C1 segment of cervical spinal cord (tissue), 14 donors: ENCODE results near the gene CYTL1.
"Not testable (repeated sequence)": the region's sequence is repeated elsewhere in the genome, so short reads cannot be mapped to it uniquely, and the experiment has no call there.

Experiments used
- DNase-seq, 14 donors: peaks; one replicate each; lab custom pipeline; 2025; lab: John Stamatoyannopoulos, UW

Gene CYTL1

DNA sequence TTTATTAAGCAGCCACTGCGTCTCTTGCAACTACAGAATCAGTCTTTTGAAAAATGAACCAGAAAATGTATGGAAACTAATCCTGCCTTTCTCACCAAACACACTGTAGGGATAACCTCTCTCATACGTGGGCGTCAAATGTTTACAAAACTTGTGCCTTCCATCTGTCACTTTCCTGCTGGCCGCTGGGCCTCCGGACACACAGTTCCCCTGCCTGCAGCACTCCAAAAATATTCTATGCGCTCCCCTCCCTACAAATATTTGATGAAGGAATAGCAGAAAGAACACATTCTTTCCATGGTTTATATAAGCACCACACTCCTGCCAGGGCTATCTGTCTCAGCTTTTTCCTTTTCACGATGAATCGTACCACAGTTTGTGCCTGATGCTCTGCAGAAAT, 14.9 kb upstream of the CYTL1 start:
- no peak for DNase-seq

DNA sequence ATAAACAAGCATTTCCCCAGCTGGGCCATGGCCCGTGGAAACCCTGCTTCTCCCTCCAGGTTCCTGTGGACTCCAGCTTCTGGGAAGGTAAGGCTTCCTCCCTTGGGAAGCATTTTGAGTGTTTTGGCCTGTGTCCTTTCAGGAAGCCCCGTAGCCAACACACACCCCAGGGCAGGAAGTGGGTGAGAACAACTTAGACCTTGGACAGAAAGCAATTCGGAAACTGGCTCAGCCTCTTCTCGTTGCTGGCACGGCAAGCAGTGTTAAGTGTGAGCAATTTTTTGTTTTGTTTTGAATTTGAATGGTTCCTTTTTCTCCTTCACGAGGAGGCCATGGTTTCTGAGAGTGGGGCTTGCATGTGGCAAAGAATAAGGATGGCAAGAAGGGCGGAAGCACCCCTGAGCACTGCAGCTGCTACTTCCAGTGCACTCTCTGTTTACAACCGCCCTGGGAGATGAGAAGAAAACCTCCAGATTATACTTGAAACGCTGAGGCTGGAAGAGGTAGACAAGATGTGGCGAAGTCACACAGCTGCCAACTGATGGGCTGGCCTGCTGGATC, 14.1 kb upstream of the CYTL1 start:
- peak in 1 of 14 donors; percentile 11 for DNase-seq

DNA sequence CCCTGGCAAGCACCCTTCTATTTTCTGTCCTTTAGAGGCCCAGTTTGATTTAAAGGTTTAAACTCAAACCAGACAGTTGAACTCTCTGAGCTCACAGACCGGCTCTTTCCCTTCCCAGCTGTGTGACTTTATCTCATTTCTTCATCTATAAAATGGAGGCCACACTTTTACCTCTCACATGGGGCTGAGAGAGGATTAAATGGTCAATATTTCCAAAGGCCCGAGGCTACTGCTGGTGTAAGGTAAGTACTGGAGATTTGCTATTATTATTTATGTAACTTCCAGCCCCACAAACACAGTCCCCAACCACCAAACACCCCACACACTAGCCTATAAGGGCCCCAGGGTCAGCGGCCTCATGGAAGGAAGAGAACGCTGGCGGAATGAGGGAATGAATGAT, 13.6 kb upstream of the CYTL1 start:
- no peak for DNase-seq

DNA sequence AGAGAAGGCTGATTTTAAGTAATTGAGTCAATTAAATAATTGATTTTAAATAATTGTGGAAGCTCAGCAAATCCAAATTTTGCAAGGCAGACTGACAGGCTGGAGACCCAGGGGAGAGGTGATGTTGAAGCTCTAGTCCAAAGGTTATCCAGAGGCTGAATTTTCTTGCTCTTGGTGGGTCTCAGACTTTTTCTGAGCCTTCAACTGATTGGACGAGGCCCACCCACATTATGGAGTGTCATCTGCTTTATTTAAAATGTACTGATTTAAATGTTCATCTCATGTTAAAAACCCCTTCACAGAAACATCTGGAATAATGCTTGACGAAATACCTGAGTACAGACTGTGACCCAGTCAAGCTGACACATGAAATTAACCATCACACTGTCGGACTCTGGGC, 11.7 kb upstream of the CYTL1 start:
- no peak for DNase-seq

DNA sequence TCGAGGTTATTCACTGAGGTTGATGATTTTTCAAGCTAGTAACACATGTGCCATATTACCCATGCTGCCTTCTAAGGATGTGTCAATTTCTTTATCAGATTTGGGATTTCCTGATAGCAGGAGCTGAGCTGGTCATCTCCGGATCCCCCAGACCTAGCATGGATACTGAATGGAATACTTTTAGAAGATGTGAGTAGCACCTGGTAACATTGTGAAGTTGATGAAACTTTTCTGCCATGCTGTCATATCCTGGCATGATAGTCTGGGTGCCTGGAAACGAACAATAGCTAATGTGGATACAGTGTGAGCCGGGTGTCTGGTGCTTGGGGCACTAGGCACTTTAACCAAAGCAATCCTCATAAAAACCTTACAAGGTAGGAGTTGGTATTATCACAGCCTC, 11.0 kb upstream of the CYTL1 start:
- DNase-seq = no peak

DNA sequence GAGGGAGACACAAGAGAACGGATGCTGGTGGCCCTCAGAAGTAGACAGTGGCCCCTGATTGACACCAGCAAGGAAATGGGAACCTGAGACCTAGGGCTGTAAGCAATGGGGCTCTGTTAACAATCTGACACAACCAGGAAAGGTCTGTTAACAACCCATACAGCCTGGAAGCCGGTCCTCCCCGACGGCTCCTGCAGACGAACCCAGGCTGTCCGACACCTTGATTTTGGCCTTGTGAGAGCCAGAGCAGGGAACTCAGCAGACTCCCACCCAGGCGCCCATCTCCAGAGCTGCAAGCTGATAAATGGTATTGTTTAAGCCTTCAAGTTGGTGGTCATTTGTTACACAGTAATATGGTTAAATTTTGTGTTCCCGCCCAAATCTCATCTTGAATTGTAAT, 10.2 kb upstream of the CYTL1 start:
- no peak for DNase-seq

DNA sequence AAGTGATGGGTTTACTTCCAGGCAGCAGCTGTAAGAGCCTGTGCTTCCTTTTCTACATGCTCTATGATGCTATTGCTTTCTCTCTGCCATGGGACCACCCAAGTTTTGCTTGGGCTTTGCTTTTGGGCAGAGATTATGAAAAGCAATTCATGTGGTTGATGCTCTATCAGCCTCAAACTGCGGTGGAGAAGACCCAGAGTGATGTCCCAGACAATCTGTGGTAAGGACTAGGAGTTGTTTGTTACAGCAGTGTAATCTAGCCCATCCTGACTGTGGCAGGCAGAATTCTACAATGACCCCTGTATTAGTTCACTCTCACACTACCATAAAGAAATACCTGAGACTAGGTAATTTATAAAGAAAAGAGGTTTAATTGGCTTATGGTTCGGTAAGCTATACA, 9.2 kb upstream of the CYTL1 start:
- DNase-seq = no peak

DNA sequence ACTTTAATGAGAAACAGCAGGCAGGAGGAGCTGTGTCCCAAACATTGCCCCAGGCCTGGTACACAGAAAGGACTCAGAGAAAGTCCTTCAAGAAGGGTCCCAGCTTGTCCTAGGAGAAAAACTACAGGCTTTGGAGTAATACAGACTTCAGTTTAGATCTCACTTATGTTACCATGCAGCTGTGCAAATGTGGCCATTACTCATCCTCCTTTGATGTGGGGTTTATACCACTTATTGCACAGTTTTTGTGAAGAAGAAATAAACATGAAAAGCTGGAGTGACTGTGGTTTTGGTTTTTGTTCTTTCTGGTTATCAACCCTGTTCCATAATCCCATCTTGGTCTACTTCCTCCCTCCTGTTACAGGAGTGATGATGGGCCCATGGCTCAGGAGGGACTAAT, 8.1 kb upstream of the CYTL1 start:
- no peak for DNase-seq

DNA sequence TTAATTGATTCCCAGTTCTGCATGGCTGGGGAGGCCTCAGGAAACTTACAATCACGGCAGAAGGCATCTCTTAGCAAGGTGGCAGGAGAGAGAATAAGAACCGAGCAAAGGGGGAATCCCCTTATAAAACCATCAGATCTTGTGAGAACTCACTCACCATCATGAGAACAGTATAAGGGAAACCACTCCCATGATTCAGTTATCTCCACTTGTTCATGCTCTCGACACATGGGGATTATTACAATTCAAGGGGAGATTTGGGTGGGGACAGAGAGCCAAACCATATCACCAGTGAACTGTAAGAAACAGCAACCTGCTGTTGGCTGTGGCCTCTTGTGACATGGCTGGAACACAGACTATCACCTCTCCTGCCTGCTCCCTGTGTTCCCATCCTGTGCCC, 7.1 kb upstream of the CYTL1 start:
- no peak for DNase-seq

DNA sequence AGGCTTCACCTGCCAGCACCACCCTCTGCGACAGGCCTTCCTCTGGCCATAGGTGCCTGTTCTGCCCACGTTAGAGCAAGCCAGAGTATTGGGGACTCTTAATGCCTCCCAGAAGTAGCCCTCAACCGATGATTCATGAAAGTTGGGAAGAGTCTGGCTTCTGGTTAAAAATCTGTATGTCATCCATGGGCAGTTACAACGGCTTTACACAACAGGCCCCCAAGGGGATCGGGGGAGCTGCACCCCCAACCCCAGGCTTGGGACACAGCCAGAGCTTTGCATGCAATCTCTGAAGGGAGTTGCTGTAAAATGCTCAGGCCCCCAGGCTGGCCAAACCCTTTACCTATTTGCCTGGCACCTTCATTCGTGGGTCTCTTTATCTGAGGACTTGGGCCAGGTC, 5.4 kb upstream of the CYTL1 start:
- DNase-seq = no peak

DNA sequence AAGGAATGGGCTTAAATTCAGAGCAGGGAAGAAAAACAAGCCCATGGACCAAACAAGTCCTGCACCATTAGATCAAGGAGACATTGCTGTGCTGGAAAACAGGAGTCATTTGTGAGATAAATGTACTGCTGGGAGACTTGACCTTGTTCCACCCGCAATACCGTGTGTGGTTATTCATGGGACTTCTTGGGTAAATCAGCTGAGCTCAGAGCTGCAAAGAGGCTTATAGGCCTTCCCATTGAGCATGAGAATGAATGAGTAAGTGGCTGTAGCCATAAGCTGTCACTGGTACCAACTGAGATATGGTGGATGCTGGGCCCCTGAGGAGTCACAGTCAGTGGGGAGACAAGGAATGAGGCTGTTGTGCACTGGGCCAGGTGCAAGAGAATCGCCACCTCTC, 2.3 kb upstream of the CYTL1 start:
- no peak for DNase-seq

DNA sequence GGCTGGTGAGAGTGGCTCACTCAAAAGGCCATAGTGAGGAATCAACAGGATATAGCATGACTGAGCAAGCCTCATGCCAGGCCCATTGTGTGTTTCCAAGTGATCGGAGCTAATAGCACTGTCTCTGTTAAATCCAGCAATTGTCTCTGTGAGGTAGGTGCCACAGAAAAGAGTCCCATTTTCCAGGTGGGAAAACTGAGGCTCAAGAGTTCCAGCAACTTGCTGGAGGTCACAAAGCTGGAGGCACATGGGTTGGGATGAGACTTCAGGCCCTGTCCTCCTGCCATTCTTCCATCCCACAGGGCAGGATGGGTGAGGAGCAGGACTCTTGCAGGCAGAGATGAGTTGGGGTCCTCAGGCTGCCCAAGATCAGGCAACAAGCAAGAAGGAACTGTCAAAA, 1.1 kb upstream of the CYTL1 start:
- no peak for DNase-seq

DNA sequence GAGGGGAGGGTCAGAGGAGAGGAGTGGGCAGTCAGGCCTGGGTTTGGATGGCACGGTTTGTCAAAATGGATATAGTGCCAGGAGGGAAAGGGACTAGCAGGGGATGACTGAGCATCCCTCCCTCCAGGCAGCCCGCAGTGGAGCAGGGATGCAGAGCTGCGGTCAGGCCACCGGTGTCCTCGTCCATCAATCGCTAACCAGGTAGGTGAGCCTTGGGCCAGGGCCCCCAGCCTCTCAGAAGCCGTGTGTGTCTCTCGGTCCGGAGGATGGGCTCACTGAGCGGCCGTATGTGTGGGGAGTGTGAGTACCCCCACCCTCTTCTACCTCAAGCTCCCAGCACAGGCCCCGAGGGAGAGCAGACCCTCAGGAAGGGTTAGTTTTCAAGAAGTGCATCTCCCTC, 538 bp upstream of the CYTL1 start:
- DNase-seq = no peak

DNA sequence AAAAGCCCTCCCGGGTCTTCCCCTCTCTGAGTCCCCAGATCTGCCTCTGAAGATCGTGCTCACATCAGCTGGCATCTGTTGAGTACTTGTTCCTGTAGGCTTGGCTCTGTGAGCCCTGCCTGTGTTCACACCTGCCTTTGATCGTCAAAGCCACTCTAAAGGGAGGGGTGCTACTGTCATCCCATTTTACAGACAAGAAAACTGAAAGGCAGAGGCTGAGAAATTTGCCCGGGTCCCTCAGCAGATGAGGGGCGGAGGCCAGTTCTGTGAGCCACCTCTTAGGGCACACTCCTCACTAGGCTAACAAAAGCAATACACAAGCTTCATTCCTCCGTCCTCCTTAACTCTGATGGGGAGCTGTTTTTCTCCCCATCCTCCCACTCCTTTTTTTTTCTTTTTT, 655 bp downstream of the CYTL1 start:
- DNase-seq = no peak

DNA sequence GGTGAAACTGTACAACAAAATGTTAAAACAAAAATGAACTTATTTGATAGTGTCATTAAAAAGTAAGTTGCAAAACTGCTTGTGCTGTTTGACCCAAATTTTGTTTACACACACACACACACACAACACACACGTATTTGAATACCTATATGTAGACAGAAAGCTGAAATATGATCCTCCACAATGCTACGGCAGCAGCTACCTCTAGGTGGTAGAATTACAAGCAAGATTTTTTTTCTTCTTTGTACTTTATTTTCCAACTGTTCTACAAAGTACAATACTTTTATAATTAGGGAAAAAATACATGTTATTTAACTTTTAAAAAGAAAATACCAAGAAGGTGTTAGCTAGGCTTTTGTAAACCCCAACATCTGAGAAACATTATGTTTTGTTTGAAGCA, 1.2 kb downstream of the CYTL1 start:
- no peak for DNase-seq

DNA sequence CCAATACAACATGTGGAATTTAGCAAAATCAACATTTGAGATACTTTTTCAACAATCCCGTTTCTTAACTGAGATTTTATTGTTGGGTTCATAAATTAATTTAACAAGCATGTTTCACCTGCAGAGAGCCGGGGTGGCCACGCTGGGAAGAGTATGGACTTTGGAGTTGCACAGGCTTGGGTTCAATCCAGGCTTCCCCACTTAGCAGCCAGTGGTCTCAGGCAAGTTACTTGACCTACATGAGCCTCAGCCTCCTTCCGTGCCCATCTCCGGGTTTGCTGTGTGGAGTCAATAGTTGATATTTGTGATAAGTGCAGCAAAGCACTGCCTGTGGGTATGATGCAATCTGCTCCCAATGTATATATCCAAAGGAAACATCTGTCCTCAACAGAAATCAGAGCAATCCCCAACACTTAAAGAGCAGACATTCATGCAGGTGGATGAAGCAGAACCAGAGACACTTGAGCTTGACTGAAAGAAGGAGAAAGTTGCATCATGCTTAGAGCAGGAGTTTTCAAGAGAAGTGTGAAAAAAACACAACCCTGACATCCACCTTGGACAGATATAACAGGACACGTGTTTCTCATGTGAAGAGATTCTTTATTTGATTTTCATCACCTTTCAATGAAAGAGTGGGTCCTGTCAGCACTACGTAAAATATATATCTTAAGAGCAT, 5.1 kb downstream of the CYTL1 start:
- no peak for DNase-seq

DNA sequence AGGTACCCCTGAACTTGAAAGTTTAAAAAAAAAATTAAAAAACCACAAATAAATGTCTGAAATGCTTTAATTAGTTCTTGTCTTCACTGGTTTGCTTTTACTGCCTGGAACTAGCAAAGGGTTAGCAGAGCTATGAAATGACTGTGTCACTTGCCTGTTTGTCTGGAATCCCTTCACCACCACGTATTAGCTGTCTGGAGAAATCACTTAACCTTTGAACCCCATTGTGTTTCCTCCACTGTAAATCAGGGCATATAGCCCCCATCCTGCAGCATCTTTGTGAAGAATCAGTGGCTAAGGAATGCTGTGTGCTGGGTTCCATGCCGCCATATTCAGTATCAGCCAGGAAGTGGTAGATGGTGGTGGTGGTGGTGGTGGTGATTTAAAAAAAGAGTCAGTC, 6.3 kb downstream of the CYTL1 start:
- DNase-seq = no peak

DNA sequence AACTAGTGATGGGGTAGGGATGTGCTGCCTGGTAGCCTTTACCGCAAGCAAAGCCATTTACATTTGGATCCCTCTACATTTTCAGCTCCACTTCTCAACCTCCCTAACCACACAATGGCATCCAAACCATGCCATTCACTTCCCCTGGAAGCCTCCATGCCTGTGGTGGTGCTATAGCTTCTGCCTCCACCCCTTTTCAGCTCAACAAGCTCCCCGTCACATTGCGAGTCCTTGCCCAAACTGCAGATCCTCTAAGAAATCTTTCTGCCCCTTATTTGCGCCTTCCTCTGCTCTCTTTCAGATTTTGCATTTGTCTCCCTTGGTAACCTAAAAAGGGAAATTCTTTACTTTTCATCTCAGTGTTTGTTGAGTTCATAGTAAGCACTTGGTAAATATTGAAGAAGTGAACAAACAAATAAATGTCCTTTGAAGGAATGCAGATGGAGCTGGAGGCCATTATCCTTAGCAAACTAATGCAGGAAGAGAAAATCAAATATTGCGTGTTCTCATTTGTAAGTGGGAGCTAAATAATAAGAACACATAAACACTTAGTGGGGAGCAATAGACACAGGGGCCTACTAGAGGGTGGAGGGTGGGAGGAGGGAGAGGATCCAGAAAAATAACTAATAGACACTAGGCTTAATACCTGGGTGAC, 6.9 kb downstream of the CYTL1 start:
- DNase-seq = no peak

DNA sequence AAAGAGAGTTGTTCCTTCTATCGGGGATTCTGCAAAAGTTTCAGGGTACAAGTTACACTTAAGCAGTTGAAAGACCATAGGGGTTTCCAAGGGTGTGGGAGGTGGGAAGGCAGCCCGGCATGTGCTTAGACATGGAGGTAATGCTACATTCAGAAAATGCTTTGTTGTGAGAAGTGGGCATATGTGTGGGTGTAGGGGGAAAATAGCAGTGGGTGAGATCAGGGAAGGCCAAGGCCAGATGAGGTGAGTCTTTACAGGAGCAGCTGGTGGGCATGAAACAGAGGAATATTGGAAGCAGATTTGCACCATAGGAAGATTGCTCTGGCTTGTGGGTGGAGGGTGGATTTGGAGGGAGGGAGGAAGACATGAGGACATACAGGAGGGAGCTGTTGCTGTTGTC, 8.3 kb downstream of the CYTL1 start:
- DNase-seq = no peak

DNA sequence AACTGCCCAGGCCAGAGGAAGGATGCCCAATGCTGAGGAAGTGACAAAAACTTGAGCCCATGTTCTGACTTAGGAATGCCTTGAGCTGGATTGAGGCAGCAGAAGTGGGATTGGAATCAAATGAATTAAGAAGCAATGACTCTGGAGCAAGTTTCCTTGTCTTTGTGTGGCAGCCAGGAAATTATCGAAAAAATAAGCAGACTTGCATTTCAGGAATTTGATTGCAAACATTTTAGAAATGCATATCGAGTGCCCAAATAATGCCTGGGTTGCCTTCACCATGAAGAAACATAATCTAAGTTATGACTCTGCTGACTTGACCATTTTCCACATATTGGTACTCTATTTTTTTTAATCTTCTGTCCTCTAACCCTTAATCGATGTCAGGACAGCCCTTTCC, 9.5 kb downstream of the CYTL1 start:
- DNase-seq = no peak

DNA sequence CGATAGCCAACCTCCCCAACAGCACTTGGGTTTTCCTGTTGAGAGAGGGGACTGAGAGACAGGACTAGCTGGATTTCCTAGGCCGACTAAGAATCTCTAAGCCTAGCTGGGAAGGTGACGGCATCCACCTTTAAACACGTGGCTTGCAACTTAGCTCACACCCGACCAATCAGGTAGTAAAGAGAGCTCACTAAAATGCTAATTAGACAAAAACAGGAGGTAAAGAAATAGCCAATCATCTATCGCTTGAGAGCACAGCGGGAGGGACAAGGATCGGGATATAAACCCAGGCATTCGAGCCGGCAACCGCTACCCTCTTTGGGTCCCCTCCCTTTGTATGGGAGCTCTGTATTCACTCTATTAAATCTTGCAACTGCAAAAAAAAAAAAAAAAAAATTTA, 12.3 kb downstream of the CYTL1 start:
- DNase-seq = not testable (repeated sequence)

DNA sequence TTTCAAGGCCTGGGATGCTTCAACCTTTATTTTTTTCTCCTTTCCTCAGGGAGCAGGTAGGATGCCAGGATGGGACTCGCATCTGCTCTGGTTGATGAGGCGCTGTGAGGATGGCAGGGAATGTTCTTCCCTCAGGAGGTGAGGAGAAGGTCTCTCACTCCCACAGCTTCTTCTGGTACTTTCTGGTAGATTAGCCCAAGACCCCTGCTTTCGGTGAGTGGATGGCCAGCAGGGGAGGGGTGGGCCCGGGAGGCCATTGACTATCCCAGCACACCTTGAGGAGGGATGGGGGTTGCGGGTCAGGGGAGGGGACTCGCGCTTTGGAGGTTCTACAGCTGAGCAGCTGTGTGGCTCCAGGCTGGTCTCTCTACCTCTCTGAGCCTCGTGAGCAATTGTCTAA, 14.8 kb downstream of the CYTL1 start:
- no peak for DNase-seq

DNA sequence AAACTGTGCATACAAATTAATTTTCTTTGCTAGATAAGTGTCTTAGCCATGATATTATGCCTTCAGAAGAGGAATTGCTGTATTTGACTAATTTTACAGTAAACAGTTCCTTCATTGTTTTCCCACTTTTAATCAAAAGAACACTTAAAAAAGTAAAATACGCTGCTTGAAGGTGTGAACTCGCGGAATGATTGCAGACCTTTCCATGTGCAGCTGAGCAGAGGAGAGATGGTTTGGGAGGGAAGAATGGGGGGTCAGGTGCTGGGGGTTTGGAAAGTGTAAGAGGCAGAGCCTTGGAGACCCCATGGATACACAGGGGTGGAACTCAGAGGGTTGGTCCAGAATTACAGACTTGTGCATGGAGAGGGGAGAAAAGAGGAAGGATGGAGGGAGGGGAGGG, 15.3 kb downstream of the CYTL1 start:
- DNase-seq = no peak
